ENCODE measurements around the gene VASH2.

Gene VASH2

GRCh38 chr1:212984522-212985291, 34.4 kb downstream of the VASH2 start:
- no peak for TF ChIP-seq EGR1 (IDR thresholded peaks at IDR 0.05)
- TF ChIP-seq EP300 (IDR thresholded peaks at IDR 0.05; ENCODE audit: borderline replicate concordance) = no peak
- TF ChIP-seq TEAD4 (IDR thresholded peaks at IDR 0.05) = no peak
- no peak for TF ChIP-seq NFIC (IDR thresholded peaks at IDR 0.05)
- TF ChIP-seq REST (IDR thresholded peaks at IDR 0.05; ENCODE audit: low read depth) = no peak
- TF ChIP-seq FOXM1 (IDR thresholded peaks at IDR 0.05; ENCODE audit: borderline replicate concordance, low read depth) = no peak
- TF ChIP-seq CREB1 (IDR thresholded peaks at IDR 0.05; ENCODE audit: low read depth) = no peak
- no peak for TF ChIP-seq YY1 (IDR thresholded peaks at IDR 0.05; ENCODE audit: low read depth)
- TF ChIP-seq MAX (IDR thresholded peaks at IDR 0.05) = no peak
- TF ChIP-seq RAD21 (IDR thresholded peaks at IDR 0.05; ENCODE audit: low read depth) = no peak
- TF ChIP-seq CEBPB (IDR thresholded peaks at IDR 0.05) = no peak
- TF ChIP-seq TCF12 (IDR thresholded peaks at IDR 0.05; ENCODE audit: low read depth) = no peak
- TF ChIP-seq ZBTB7A (IDR thresholded peaks at IDR 0.05; ENCODE audit: low read depth) = no peak

GRCh38 chr1:212986551-212986950, 36.2 kb downstream of the VASH2 start:
- no peak for TF ChIP-seq USF1 (IDR thresholded peaks at IDR 0.05)
- no peak for TF ChIP-seq EP300 (IDR thresholded peaks at IDR 0.05; ENCODE audit: borderline replicate concordance)
- no peak for TF ChIP-seq TAF1 (IDR thresholded peaks at IDR 0.05; ENCODE audit: low read depth)
- no peak for TF ChIP-seq REST (IDR thresholded peaks at IDR 0.05; ENCODE audit: low read depth)
- no peak for TF ChIP-seq TCF12 (IDR thresholded peaks at IDR 0.05; ENCODE audit: low read depth)

GRCh38 chr1:212987702-212988322, 37.5 kb downstream of the VASH2 start:
- TF ChIP-seq TEAD4 (IDR thresholded peaks at IDR 0.05) = no peak
- TF ChIP-seq RAD21 (IDR thresholded peaks at IDR 0.05; ENCODE audit: low read depth) = no peak
- no peak for TF ChIP-seq USF1 (IDR thresholded peaks at IDR 0.05)
- no peak for TF ChIP-seq EGR1 (IDR thresholded peaks at IDR 0.05)
- TF ChIP-seq MAX (IDR thresholded peaks at IDR 0.05) = no peak

GRCh38 chr1:212990276-212990675, 39.9 kb downstream of the VASH2 start:
- TF ChIP-seq REST (IDR thresholded peaks at IDR 0.05; ENCODE audit: low read depth) = no peak
- TF ChIP-seq RAD21 (IDR thresholded peaks at IDR 0.05; ENCODE audit: low read depth) = no peak
- no peak for TF ChIP-seq USF1 (IDR thresholded peaks at IDR 0.05)
- TF ChIP-seq TEAD4 (IDR thresholded peaks at IDR 0.05) = no peak
- no peak for TF ChIP-seq NFIC (IDR thresholded peaks at IDR 0.05)
- no peak for TF ChIP-seq TCF12 (IDR thresholded peaks at IDR 0.05; ENCODE audit: low read depth)
- TF ChIP-seq EP300 (IDR thresholded peaks at IDR 0.05; ENCODE audit: borderline replicate concordance) = no peak
- TF ChIP-seq MAX (IDR thresholded peaks at IDR 0.05) = no peak
- TF ChIP-seq YY1 (IDR thresholded peaks at IDR 0.05; ENCODE audit: low read depth) = no peak
- no peak for TF ChIP-seq FOXM1 (IDR thresholded peaks at IDR 0.05; ENCODE audit: borderline replicate concordance, low read depth)
- TF ChIP-seq CREB1 (IDR thresholded peaks at IDR 0.05; ENCODE audit: low read depth) = no peak
- TF ChIP-seq ZBTB7A (IDR thresholded peaks at IDR 0.05; ENCODE audit: low read depth) = no peak
- TF ChIP-seq EGR1 (IDR thresholded peaks at IDR 0.05) = no peak
- no peak for TF ChIP-seq CEBPB (IDR thresholded peaks at IDR 0.05)
- TF ChIP-seq TAF1 (IDR thresholded peaks at IDR 0.05; ENCODE audit: low read depth) = no peak

Measured in Ishikawa (cell line).